IMR-90 (cell line): ENCODE measurements around the gene HDGFL2. TPM values are rescaled to one million over a fixed set of nuclear protein-coding genes. Genes with fewer than 3 reads are reported as not detected.

ENCODE experiments used
- ATAC-seq: fragments of 200-7000 bp; cut with Tn5 transposase; 2 replicates; pipeline ENCODE4 v1.9.1; 2020; ENCODE audit warnings: low read depth, mild to moderate bottlenecking, moderate library complexity
- BruUV-seq: library from RNA; stranded (reverse); fragments of 400-500 nt; replicated peaks from 2 replicates; lab custom pipeline; 2021; lab: Mats Ljungman, UMichigan
- CTCF ChIA-PET: fragments of 300-600 bp; formaldehyde crosslinking; extraction: SDS; loops from one replicate; lab custom pipeline; 2021; ENCODE audit warnings: antibody characterized with exemption; lab: Yijun Ruan, JAX
- POLR2A ChIA-PET: fragments of 300-600 bp; sonication (Branson Sonifier 250); formaldehyde crosslinking; loops from one replicate; lab custom pipeline; 2022; ENCODE audit warnings: antibody characterized with exemption; ENCODE audit not compliant: unreplicated experiment; lab: Charles Lee
- DNase-seq: peaks from one replicate; pipeline ENCODE4 v3.0.0; 2013
- H2AFZ ChIP-seq: replicated peaks from 2 replicates; pipeline ENCODE3; 2013; ENCODE audit warnings: low read length, mild to moderate bottlenecking; ENCODE audit not compliant: poor library complexity
- H2AK5ac ChIP-seq: 2 replicates; pipeline ENCODE4 v1.6.1; 2013; ENCODE audit warnings: low read depth, low read length, inconsistent platforms
- H2AK9ac ChIP-seq: replicated peaks from 2 replicates; pipeline ENCODE3; 2013; ENCODE audit warnings: mild to moderate bottlenecking, low read depth, low read length, moderate library complexity; ENCODE audit not compliant: poor library complexity
- H2BK120ac ChIP-seq: 2 replicates; pipeline ENCODE4 v1.6.1; 2013; ENCODE audit warnings: low read depth, low read length, inconsistent platforms
- H2BK15ac ChIP-seq: 3 replicates; pipeline ENCODE4 v1.6.1; 2013; ENCODE audit warnings: low read depth, low read length, inconsistent platforms
- H2BK20ac ChIP-seq: 2 replicates; pipeline ENCODE4 v1.6.1; 2013; ENCODE audit warnings: low read depth, mild to moderate bottlenecking, inconsistent platforms, low read length, moderate library complexity
- H2BK5ac ChIP-seq: 2 replicates; pipeline ENCODE4 v1.6.1; 2013; ENCODE audit warnings: mild to moderate bottlenecking, low read depth, low read length, inconsistent platforms; ENCODE audit not compliant: poor library complexity, severe bottlenecking
- H3K14ac ChIP-seq: replicated peaks from 2 replicates; pipeline ENCODE4 v1.6.1; 2013; ENCODE audit warnings: low read depth, low read length, inconsistent platforms
- H3K18ac ChIP-seq: 2 replicates; pipeline ENCODE4 v1.6.1; 2013; ENCODE audit warnings: low read depth, low read length, control low read depth
- H3K23ac ChIP-seq: 2 replicates; pipeline ENCODE4 v1.6.1; 2013; ENCODE audit warnings: low read depth, low read length, inconsistent platforms
- H3K27ac ChIP-seq: 2 replicates; pipeline ENCODE4 v1.5.1; 2013; ENCODE audit warnings: mild to moderate bottlenecking, control low read depth, low read length; ENCODE audit not compliant: insufficient read depth
- H3K27me3 ChIP-seq: 2 replicates; pipeline ENCODE4 v1.6.1; 2013; ENCODE audit warnings: low read length; ENCODE audit not compliant: control insufficient read depth, insufficient read depth
- H3K36me3 ChIP-seq: 2 replicates; pipeline ENCODE4 v1.6.1; 2013; ENCODE audit warnings: low read length, mixed read lengths; ENCODE audit not compliant: control insufficient read depth, insufficient read depth
- H3K4ac ChIP-seq: 2 replicates; pipeline ENCODE4 v1.6.1; 2013; ENCODE audit warnings: low read depth, low read length, inconsistent platforms
- H3K4me1 ChIP-seq: 2 replicates; pipeline ENCODE4 v1.6.1; 2013; ENCODE audit warnings: low read length, mixed read lengths; ENCODE audit not compliant: control insufficient read depth, insufficient read depth
- H3K4me2 ChIP-seq: 2 replicates; pipeline ENCODE4 v1.6.1; 2013; ENCODE audit warnings: low read depth, mild to moderate bottlenecking, control low read depth, low read length, moderate library complexity
- H3K4me3 ChIP-seq: 2 replicates; pipeline ENCODE4 v1.5.1; 2013; ENCODE audit warnings: low read depth, mild to moderate bottlenecking, control low read depth, low read length, moderate library complexity; ENCODE audit not compliant: insufficient read depth
- H3K56ac ChIP-seq: 2 replicates; pipeline ENCODE4 v1.6.1; 2013; ENCODE audit warnings: low read length, inconsistent platforms; ENCODE audit not compliant: insufficient read depth; ENCODE audit errors: extremely low read depth
- H3K79me1 ChIP-seq, 2 experiments: 2 replicates each; pipeline ENCODE4 v1.6.1; 2013; ENCODE audit warnings: low read length in 2 of 2, inconsistent platforms in 1 of 2, low read depth in 1 of 2
- H3K9ac ChIP-seq: 2 replicates; pipeline ENCODE4 v1.6.1; 2013; ENCODE audit warnings: low read depth, low read length, control low read depth
- H3K9me1 ChIP-seq: 2 replicates; pipeline ENCODE4 v1.6.1; 2013; ENCODE audit warnings: low read length, inconsistent platforms; ENCODE audit not compliant: insufficient read depth
- H3K9me3 ChIP-seq: 2 replicates; pipeline ENCODE4 v1.6.1; 2013; ENCODE audit warnings: low read length; ENCODE audit not compliant: control insufficient read depth, insufficient read depth
- H4K20me1 ChIP-seq: 2 replicates; pipeline ENCODE4 v1.6.1; 2013; ENCODE audit warnings: low read length, inconsistent platforms; ENCODE audit not compliant: insufficient read depth
- H4K5ac ChIP-seq: 2 replicates; pipeline ENCODE4 v1.6.1; 2013; ENCODE audit warnings: mild to moderate bottlenecking, low read depth, low read length, control low read depth
- H4K8ac ChIP-seq, 2 experiments: 2 replicates each; pipeline ENCODE4 v1.6.1; 2013; ENCODE audit warnings: low read depth in 2 of 2, low read length in 2 of 2, control low read depth in 1 of 2, inconsistent platforms in 1 of 2
- H4K91ac ChIP-seq: 2 replicates; pipeline ENCODE4 v1.6.1; 2013; ENCODE audit warnings: low read depth, low read length, inconsistent platforms; ENCODE audit not compliant: insufficient read depth
- BHLHE40 ChIP-seq: fragments of 150-350 bp; IDR thresholded peaks from 2 replicates; pipeline ENCODE4 v1.6.1; 2016; ENCODE audit warnings: mild to moderate bottlenecking, low read depth, low read length
- CEBPB ChIP-seq: IDR thresholded peaks from 2 replicates; pipeline ENCODE4 v1.6.1; 2012; ENCODE audit warnings: low read depth, low read length, improper control_type of control experiment
- CHD1 ChIP-seq: IDR thresholded peaks from 2 replicates; pipeline ENCODE4 v1.6.1; 2012; ENCODE audit warnings: low read depth, low read length, improper control_type of control experiment
- FOS ChIP-seq: fragments of 150-350 bp; IDR thresholded peaks from 2 replicates; pipeline ENCODE4 v1.6.1; 2016; ENCODE audit warnings: low read depth, low read length
- MAFK ChIP-seq: IDR thresholded peaks from 2 replicates; pipeline ENCODE4 v1.6.1; 2012; ENCODE audit warnings: low read depth, low read length, improper control_type of control experiment
- MAZ ChIP-seq: IDR thresholded peaks from 2 replicates; pipeline ENCODE4 v1.6.1; 2012; ENCODE audit warnings: low read depth, mild to moderate bottlenecking, low read length, improper control_type of control experiment, moderate library complexity, borderline replicate concordance
- MXI1 ChIP-seq: IDR thresholded peaks from 2 replicates; pipeline ENCODE4 v1.6.1; 2012; ENCODE audit warnings: low read depth, mild to moderate bottlenecking, low read length, moderate library complexity, borderline replicate concordance
- NFE2L2 ChIP-seq: fragments of 150-350 bp; IDR thresholded peaks from 2 replicates; pipeline ENCODE4 v1.6.1; 2016; ENCODE audit warnings: low read depth, mild to moderate bottlenecking, low read length
- POLR2A ChIP-seq: IDR thresholded peaks from 2 replicates; pipeline ENCODE4 v1.6.1; 2012; ENCODE audit warnings: mild to moderate bottlenecking, low read depth, low read length
- RAD21 ChIP-seq: IDR thresholded peaks from 2 replicates; pipeline ENCODE4 v1.6.1; 2012; ENCODE audit warnings: low read length, improper control_type of control experiment
- RCOR1 ChIP-seq: IDR thresholded peaks from 2 replicates; pipeline ENCODE4 v1.6.1; 2012; ENCODE audit warnings: mild to moderate bottlenecking, low read length, improper control_type of control experiment; ENCODE audit not compliant: insufficient replicate concordance
- RFX5 ChIP-seq: IDR thresholded peaks from 2 replicates; pipeline ENCODE4 v1.8.0; 2012; ENCODE audit warnings: low read depth, mild to moderate bottlenecking, low read length, moderate library complexity
- SMC3 ChIP-seq: fragments of 150-350 bp; IDR thresholded peaks from 2 replicates; pipeline ENCODE4 v1.6.1; 2016; ENCODE audit warnings: low read depth, mild to moderate bottlenecking, antibody characterized with exemption, low read length, moderate library complexity
- WGBS, 2 experiments: methylation state at CpG; one replicate each; pipeline versions ENCODE4 v1.1.5 to v1.1.7; 2013; ENCODE audit warnings: missing lambda C conversion rate in 2 of 2; ENCODE audit not compliant: insufficient read length in 1 of 2; ENCODE audit errors: extremely low coverage in 2 of 2; 5-methylcytosine and 5-hydroxymethylcytosine counted together
- dilution Hi-C: fragments of 300-500 bp; cut with HindIII; formaldehyde crosslinking; loops from one replicate; pipeline ENCODE4 v1.14.3; 2018; ENCODE audit warnings: low sequenced_read_pairs; ENCODE audit not compliant: unreplicated experiment
- in situ Hi-C: fragments of 300-500 bp; cut with MboI; formaldehyde crosslinking; loops from 3 replicates; pipeline ENCODE4 v1.14.3; 2019; ENCODE audit warnings: low sequenced_read_pairs, inconsistent platforms, mixed read lengths
- intact Hi-C: fragments of 100-400 bp; cut with micrococcal nuclease; formaldehyde crosslinking; loops from 2 replicates; pipeline ENCODE4 v1.10.0; 2022
- polyA plus RNA-seq, 3 experiments: library from polyadenylated mRNA; depleted of rRNA; stranded (reverse); fragments of >200 nt; gene quantifications; 2 replicates each; pipeline ENCODE4 v1.2.3, GENCODE V29; 2012; ENCODE audit warnings: low replicate concordance in 1 of 3
- total RNA-seq: library from RNA; depleted of rRNA; stranded (reverse); fragments of >200 nt; gene quantifications from 2 replicates; pipeline ENCODE4 v1.2.3, GENCODE V29; 2012
- TF ChIP-seq, protein P1 (sequence below): fragments of 150-350 bp; IDR thresholded peaks from 2 replicates; pipeline ENCODE4 v1.6.1; 2017; ENCODE audit warnings: mild to moderate bottlenecking, antibody characterized with exemption, low read length, low read depth
- TF ChIP-seq, protein P2 (sequence below): conservative IDR thresholded peaks from 2 replicates; pipeline ENCODE4 v1.5.1; 2012; ENCODE audit warnings: mild to moderate bottlenecking, low read depth, low read length, improper control_type of control experiment
- TF ChIP-seq, protein P3 (sequence below): fragments of 150-350 bp; IDR thresholded peaks from 2 replicates; pipeline ENCODE4 v1.6.1; 2016; ENCODE audit warnings: low read depth, mild to moderate bottlenecking, low read length, moderate library complexity, borderline replicate concordance

Gene HDGFL2
- total and polyA plus RNA-seq, 2 of the 4 experiments (the other 2 are of a cell fraction) = 35.8 to 48.5 TPM

DNA sequence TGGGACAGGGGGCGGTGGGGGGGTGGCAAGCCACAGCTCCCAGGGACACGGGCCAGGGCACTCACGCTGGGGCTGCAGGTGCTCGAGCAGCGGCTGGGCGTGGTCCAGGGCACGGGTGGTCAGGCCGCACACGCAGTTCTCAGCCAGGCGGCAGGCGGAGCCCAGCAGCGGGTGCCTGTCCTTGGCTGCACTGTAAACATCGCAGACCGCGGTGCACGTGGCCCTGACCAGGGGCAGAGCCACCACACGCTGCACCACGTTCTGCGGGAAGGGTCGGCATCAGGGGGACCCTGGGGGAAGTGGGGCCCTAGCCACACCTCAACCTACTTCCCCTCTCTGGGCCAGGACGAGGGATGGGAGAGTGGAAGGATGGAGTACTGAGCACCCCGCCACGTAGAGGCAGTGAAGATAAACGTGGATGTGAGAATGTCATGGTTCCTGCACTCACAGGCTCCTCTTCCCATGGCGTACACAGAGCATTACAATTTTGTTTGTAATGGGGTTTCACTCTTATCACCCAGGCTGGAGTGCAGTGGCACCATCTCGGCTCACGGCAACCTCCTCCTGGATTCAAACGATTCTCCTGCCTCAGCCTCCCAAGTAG lies 59.6 kb downstream of the HDGFL2 start:
- Histone ChIP-seq H3K27me3 (peaks cover 39% of the 10 kb centered on the region), H3K4ac (no peak overlapping the region), H3K4me3 (no peak overlapping the region), H3K9me3 (no peaks in the 10 kb centered on the region), H3K14ac (no peak overlapping the region), H2BK120ac (no peak overlapping the region), H3K4me1 (no peaks in the 10 kb centered on the region; the same call in 1 of the 2 replicates), H4K91ac (no peak overlapping the region), H3K18ac (no peak overlapping the region), H3K4me2 (no peak overlapping the region), H4K5ac (no peak overlapping the region), H4K20me1 (no peaks in the 10 kb centered on the region; the same call in 1 of the 2 replicates), H2AK9ac (peak overlapping the region; percentile 37), H2BK15ac (no peak overlapping the region), H3K27ac (no peak overlapping the region), H3K9me1 (no peaks in the 10 kb centered on the region), H2BK20ac (no peak overlapping the region), H2BK5ac (no peak overlapping the region), H3K56ac (no peak overlapping the region), H2AK5ac (no peak overlapping the region), H3K9ac (no peak overlapping the region), H3K36me3 (no peaks in the 10 kb centered on the region), H3K23ac (no peak overlapping the region), H3K79me1 (no peaks in the 10 kb centered on the region), H2AFZ (no peak overlapping the region), H4K8ac (no peak overlapping the region)
- intact Hi-C loops (no loop called here), dilution Hi-C loops (no loop called here), in situ Hi-C loops (no loop called here)
- TF ChIP-seq NFE2L2 (no peak), MAFK (no peak), RFX5 (no peak), RAD21 (no peak), POLR2A (no peak), RCOR1 (no peak), FOS (no peak), BHLHE40 (no peak), MAZ (no peak), CEBPB (no peak), SMC3 (no peak), MXI1 (no peak), CHD1 (no peak)
- TF ChIP-seq, protein P1, sequence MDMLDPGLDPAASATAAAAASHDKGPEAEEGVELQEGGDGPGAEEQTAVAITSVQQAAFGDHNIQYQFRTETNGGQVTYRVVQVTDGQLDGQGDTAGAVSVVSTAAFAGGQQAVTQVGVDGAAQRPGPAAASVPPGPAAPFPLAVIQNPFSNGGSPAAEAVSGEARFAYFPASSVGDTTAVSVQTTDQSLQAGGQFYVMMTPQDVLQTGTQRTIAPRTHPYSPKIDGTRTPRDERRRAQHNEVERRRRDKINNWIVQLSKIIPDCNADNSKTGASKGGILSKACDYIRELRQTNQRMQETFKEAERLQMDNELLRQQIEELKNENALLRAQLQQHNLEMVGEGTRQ = no peak
- TF ChIP-seq, protein P2, sequence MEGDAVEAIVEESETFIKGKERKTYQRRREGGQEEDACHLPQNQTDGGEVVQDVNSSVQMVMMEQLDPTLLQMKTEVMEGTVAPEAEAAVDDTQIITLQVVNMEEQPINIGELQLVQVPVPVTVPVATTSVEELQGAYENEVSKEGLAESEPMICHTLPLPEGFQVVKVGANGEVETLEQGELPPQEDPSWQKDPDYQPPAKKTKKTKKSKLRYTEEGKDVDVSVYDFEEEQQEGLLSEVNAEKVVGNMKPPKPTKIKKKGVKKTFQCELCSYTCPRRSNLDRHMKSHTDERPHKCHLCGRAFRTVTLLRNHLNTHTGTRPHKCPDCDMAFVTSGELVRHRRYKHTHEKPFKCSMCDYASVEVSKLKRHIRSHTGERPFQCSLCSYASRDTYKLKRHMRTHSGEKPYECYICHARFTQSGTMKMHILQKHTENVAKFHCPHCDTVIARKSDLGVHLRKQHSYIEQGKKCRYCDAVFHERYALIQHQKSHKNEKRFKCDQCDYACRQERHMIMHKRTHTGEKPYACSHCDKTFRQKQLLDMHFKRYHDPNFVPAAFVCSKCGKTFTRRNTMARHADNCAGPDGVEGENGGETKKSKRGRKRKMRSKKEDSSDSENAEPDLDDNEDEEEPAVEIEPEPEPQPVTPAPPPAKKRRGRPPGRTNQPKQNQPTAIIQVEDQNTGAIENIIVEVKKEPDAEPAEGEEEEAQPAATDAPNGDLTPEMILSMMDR = no peak
- TF ChIP-seq, protein P3, sequence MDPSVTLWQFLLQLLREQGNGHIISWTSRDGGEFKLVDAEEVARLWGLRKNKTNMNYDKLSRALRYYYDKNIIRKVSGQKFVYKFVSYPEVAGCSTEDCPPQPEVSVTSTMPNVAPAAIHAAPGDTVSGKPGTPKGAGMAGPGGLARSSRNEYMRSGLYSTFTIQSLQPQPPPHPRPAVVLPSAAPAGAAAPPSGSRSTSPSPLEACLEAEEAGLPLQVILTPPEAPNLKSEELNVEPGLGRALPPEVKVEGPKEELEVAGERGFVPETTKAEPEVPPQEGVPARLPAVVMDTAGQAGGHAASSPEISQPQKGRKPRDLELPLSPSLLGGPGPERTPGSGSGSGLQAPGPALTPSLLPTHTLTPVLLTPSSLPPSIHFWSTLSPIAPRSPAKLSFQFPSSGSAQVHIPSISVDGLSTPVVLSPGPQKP = no peak
- ChIA-PET CTCF (no interaction called here), POLR2A (no interaction called here)
- ATAC-seq (no peak), DNase-seq (no peak)
- 69% methylated on average over 12 of the region's 28 CpGs; no CpG with 5 or more reads in 1 of the 2 experiments for WGBS, 2 experiments
- BruUV-seq = no TSS peak
